Glutamatergic neuron (in vitro differentiated cells): Measurements from ENCODE around the gene RANBP10. TPM values are rescaled to one million over a fixed set of nuclear protein-coding genes. Genes with fewer than 3 reads are reported as not detected.
A peak's percentile ranks its signal among the peaks of the same experiment; 100 is the strongest.

Experiments used
- DNase-seq: peaks from one replicate; pipeline ENCODE4 v3.0.0; 2022
- H3K27ac Mint-ChIP-seq: one replicate; pipeline ENCODE4 v1.8.0; 2020; ENCODE audit warnings: mild to moderate bottlenecking, mixed read lengths, inconsistent platforms; ENCODE audit not compliant: unreplicated experiment
- H3K27me3 Mint-ChIP-seq: one replicate; pipeline ENCODE4 v1.8.0; 2020; ENCODE audit warnings: mild to moderate bottlenecking, moderate library complexity, mixed read lengths, inconsistent platforms; ENCODE audit not compliant: unreplicated experiment
- H3K36me3 Mint-ChIP-seq: one replicate; pipeline ENCODE4 v1.8.0; 2020; ENCODE audit warnings: mild to moderate bottlenecking, mixed read lengths, inconsistent platforms; ENCODE audit not compliant: unreplicated experiment
- H3K4me1 Mint-ChIP-seq: one replicate; pipeline ENCODE4 v1.8.0; 2020; ENCODE audit warnings: mild to moderate bottlenecking, low read depth, mixed read lengths, inconsistent platforms; ENCODE audit not compliant: unreplicated experiment
- H3K4me3 Mint-ChIP-seq: one replicate; pipeline ENCODE4 v1.8.0; 2020; ENCODE audit warnings: mild to moderate bottlenecking, mixed read lengths, inconsistent platforms; ENCODE audit not compliant: unreplicated experiment
- H3K9me3 Mint-ChIP-seq: one replicate; pipeline ENCODE4 v1.8.0; 2020; ENCODE audit warnings: mild to moderate bottlenecking, moderate library complexity, mixed read lengths, inconsistent platforms; ENCODE audit not compliant: unreplicated experiment
- CTCF ChIP-seq: fragments of 200-600 bp; sonication (generic); IDR thresholded peaks from one replicate; pipeline ENCODE4 v1.5.0; 2021; ENCODE audit not compliant: partially characterized antibody, unreplicated experiment
- total RNA-seq: library from RNA; stranded (reverse); fragmentation: NEBNext Ultra II Directional; extraction: Animal tissue kit (Norgen Biotek cat#: 25700); gene quantifications from one replicate; pipeline ENCODE4 v1.2.1, GENCODE V29; 2021; ENCODE audit not compliant: unreplicated experiment

The RANBP10 gene
- total RNA-seq, 1 donor from 2014 or later, result 32.0 TPM

GRCh38 chr16:67807148-67807682 lies 855 bp upstream of the RANBP10 start:
- peak overlapping the region; percentile 90 for H3K4me3 Mint-ChIP-seq
- TF ChIP-seq CTCF, result no peak
- no peaks in the 10 kb centered on the region for H3K36me3 Mint-ChIP-seq
- peaks cover 3% of the 10 kb centered on the region for H3K27me3 Mint-ChIP-seq
- DNase-seq, result no peak
- peaks cover 9% of the 10 kb centered on the region for H3K9me3 Mint-ChIP-seq
- peak overlapping the region; percentile 64 for H3K27ac Mint-ChIP-seq
- H3K4me1 Mint-ChIP-seq, result peaks cover 8% of the 10 kb centered on the region

- Mint-ChIP-seq H3K27me3 (peaks cover 3% of the 10 kb centered on the region), H3K27ac (peak overlapping the region; percentile 82), H3K9me3 (peaks cover 9% of the 10 kb centered on the region), H3K4me3 (peak overlapping the region; percentile 93), H3K36me3 (no peaks in the 10 kb centered on the region), H3K4me1 (peaks cover 13% of the 10 kb centered on the region)
- no peak for TF ChIP-seq CTCF
- peak; percentile 27 for DNase-seq
These were observed 487 bp downstream of the RANBP10 start for GRCh38 chr16:67805718-67806427.

GRCh38 chr16:67804853-67805542 lies 1.4 kb downstream of the RANBP10 start:
- H3K27me3 Mint-ChIP-seq, result peaks cover 3% of the 10 kb centered on the region
- H3K4me3 Mint-ChIP-seq, result peak overlapping the region; percentile 93
- H3K9me3 Mint-ChIP-seq, result peaks cover 9% of the 10 kb centered on the region
- no peaks in the 10 kb centered on the region for H3K36me3 Mint-ChIP-seq
- H3K4me1 Mint-ChIP-seq, result peaks cover 22% of the 10 kb centered on the region
- DNase-seq, result no peak
- peak overlapping the region; percentile 72 for H3K27ac Mint-ChIP-seq
- TF ChIP-seq CTCF, result no peak

- peaks cover 25% of the 10 kb centered on the region for H3K4me1 Mint-ChIP-seq
- H3K27ac Mint-ChIP-seq, result no peak overlapping the region
- peaks cover 5% of the 10 kb centered on the region for H3K27me3 Mint-ChIP-seq
- peak overlapping the region; percentile 6 for H3K4me3 Mint-ChIP-seq
- no peak for TF ChIP-seq CTCF
- peaks cover 9% of the 10 kb centered on the region for H3K9me3 Mint-ChIP-seq
- no peak for DNase-seq
- H3K36me3 Mint-ChIP-seq, result no peaks in the 10 kb centered on the region
These were observed 2.5 kb downstream of the RANBP10 start for GRCh38 chr16:67803894-67804293.

GRCh38 chr16:67801883-67802282 lies 4.5 kb downstream of the RANBP10 start:
- peaks cover 25% of the 10 kb centered on the region for H3K4me1 Mint-ChIP-seq
- H3K9me3 Mint-ChIP-seq, result peaks cover 6% of the 10 kb centered on the region
- DNase-seq, result no peak
- H3K27me3 Mint-ChIP-seq, result peaks cover 3% of the 10 kb centered on the region
- H3K27ac Mint-ChIP-seq, result no peak overlapping the region
- H3K4me3 Mint-ChIP-seq, result no peak overlapping the region
- no peaks in the 10 kb centered on the region for H3K36me3 Mint-ChIP-seq
- TF ChIP-seq CTCF, result no peak
